Panc1 (cell line): ENCODE results near the gene CAPRIN1. TPM values are rescaled to one million over a fixed set of nuclear protein-coding genes. Genes with fewer than 3 reads are reported as not detected.

ENCODE experiments used
- ATAC-seq: fragments of 200-7000 bp; cut with Tn5 transposase; 2 replicates; pipeline ENCODE4 v1.9.1; 2020; ENCODE audit warnings: mild to moderate bottlenecking, moderate library complexity
- BruUV-seq: library from RNA; stranded (reverse); fragments of 400-500 nt; replicated peaks from 2 replicates; lab custom pipeline; 2021; lab: Mats Ljungman, UMichigan
- CTCF ChIA-PET: fragments of 300-600 bp; sonication (Branson Sonifier 250); formaldehyde crosslinking; loops from one replicate; lab custom pipeline; 2022; ENCODE audit warnings: antibody characterized with exemption; lab: Charles Lee
- POLR2A ChIA-PET: fragments of 300-600 bp; sonication (Branson Sonifier 250); formaldehyde crosslinking; loops from one replicate; lab custom pipeline; 2022; ENCODE audit warnings: antibody characterized with exemption; lab: Charles Lee
- DNase-seq: peaks from one replicate; pipeline ENCODE4 v3.0.0-alpha.2; 2010; ENCODE audit warnings: low read depth, low spot score
- H3K27ac ChIP-seq: 2 replicates; pipeline ENCODE4 v1.5.1; 2011; ENCODE audit warnings: mild to moderate bottlenecking, low read length, inconsistent platforms
- H3K27me3 ChIP-seq: fragments of 200-500 bp; sonication (Bioruptor generic); 2 replicates; pipeline ENCODE4 v1.6.0; 2014; ENCODE audit warnings: low read length, inconsistent platforms; ENCODE audit not compliant: control insufficient read depth, insufficient read depth
- H3K36me3 ChIP-seq: fragments of 200-500 bp; sonication (Bioruptor generic); 2 replicates; pipeline ENCODE4 v1.5.1; 2014; ENCODE audit warnings: inconsistent platforms, mild to moderate bottlenecking, low read length, moderate library complexity; ENCODE audit not compliant: control insufficient read depth, insufficient read depth
- H3K4me1 ChIP-seq: 2 replicates; pipeline ENCODE4 v1.5.1; 2011; ENCODE audit warnings: inconsistent platforms, mild to moderate bottlenecking, low read length, moderate library complexity; ENCODE audit not compliant: control insufficient read depth, insufficient read depth
- H3K4me3 ChIP-seq, 2 experiments: 2 replicates each; pipeline ENCODE4 v1.5.1; 2011 to 2012; ENCODE audit warnings: low read depth in 2 of 2, low read length in 2 of 2, mild to moderate bottlenecking in 2 of 2, inconsistent platforms in 1 of 2, moderate library complexity in 1 of 2
- H3K9me3 ChIP-seq: fragments of 200-500 bp; sonication (Bioruptor generic); 2 replicates; pipeline ENCODE4 v1.5.1; 2014; ENCODE audit warnings: low read depth, mild to moderate bottlenecking, inconsistent platforms, low read length, moderate library complexity; ENCODE audit not compliant: control insufficient read depth, insufficient read depth
- CTCF ChIP-seq: fragments of 450-650 bp; IDR thresholded peaks from 2 replicates; pipeline ENCODE4 v1.5.1; 2017; ENCODE audit warnings: mild to moderate bottlenecking
- POLR2AphosphoS5 ChIP-seq: IDR thresholded peaks from 2 replicates; pipeline ENCODE4 v1.6.1; 2012; ENCODE audit warnings: mild to moderate bottlenecking, low read depth, low read length, moderate library complexity
- REST ChIP-seq, 2 experiments: IDR thresholded peaks; 2 replicates each; pipeline ENCODE4 v1.6.1; 2011 to 2012; ENCODE audit warnings: low read depth in 2 of 2, control low read depth in 1 of 2, low read length in 1 of 2, mild to moderate bottlenecking in 1 of 2, moderate library complexity in 1 of 2; ENCODE audit not compliant: insufficient read depth in 1 of 2
- SIN3A ChIP-seq: IDR thresholded peaks from 2 replicates; pipeline ENCODE4 v1.6.1; 2012; ENCODE audit warnings: low read depth, mild to moderate bottlenecking, low read length, moderate library complexity, borderline replicate concordance; ENCODE audit not compliant: insufficient read depth
- TCF7L2 ChIP-seq: IDR thresholded peaks from 2 replicates; pipeline ENCODE4 v1.6.1; 2011; ENCODE audit warnings: mild to moderate bottlenecking, low read depth, low read length, inconsistent platforms
- in situ Hi-C: cut with HindIII; loops from 2 replicates; pipeline ENCODE4 v1.10.0; 2016; ENCODE audit warnings: low sequenced_read_pairs, low pct_unique_long_range_greater_than_20kb
- intact Hi-C: fragments of 100-400 bp; cut with micrococcal nuclease; formaldehyde crosslinking; loops from one replicate; pipeline ENCODE4 v1.10.0; 2022; ENCODE audit not compliant: unreplicated experiment
- total RNA-seq: library from RNA; stranded (reverse); gene quantifications from one replicate; pipeline ENCODE4 v1.2.1, GENCODE V29; 2021; ENCODE audit not compliant: unreplicated experiment

Gene CAPRIN1
- total RNA-seq, 1 experiment from 2014 or later, result 266 TPM

- Histone ChIP-seq H3K9me3 (no peaks in the 10 kb centered on the region), H3K4me1 (no peaks in the 10 kb centered on the region), H3K4me3 (no peak overlapping the region), H3K27ac (no peak overlapping the region), H3K27me3 (no peaks in the 10 kb centered on the region), H3K36me3 (no peaks in the 10 kb centered on the region)
- in situ Hi-C loops (no loop called here), intact Hi-C loops (no loop called here)
- CTCF ChIA-PET, result no interaction called here
- POLR2A ChIA-PET, result no interaction called here
- no peak for DNase-seq
- no TSS peak for BruUV-seq
- no peak for ATAC-seq
- TF ChIP-seq REST (IDR thresholded peaks at IDR 0.05; ENCODE audit: insufficient read depth in 1 of 2, low read depth in 2 of 2, low read length in 1 of 2), result no peak
- TF ChIP-seq TCF7L2, result no peak
- no peak for TF ChIP-seq CTCF
- no peak for TF ChIP-seq SIN3A
- TF ChIP-seq POLR2AphosphoS5, result no peak
Measured at GRCh38 chr11:34027516-34028408, 23.8 kb upstream of the CAPRIN1 start.

GRCh38 chr11:34028425-34028824 lies 23.1 kb upstream of the CAPRIN1 start:
- intact Hi-C loops, result no loop called here
- Histone ChIP-seq H3K4me3 (no peak overlapping the region), H3K27ac (no peak overlapping the region), H3K36me3 (no peaks in the 10 kb centered on the region), H3K9me3 (no peaks in the 10 kb centered on the region), H3K27me3 (no peaks in the 10 kb centered on the region), H3K4me1 (no peaks in the 10 kb centered on the region)
- no peak for ATAC-seq
- DNase-seq, result no peak
- ChIA-PET CTCF (no interaction called here), POLR2A (no interaction called here)
- no TSS peak for BruUV-seq
- no peak for TF ChIP-seq SIN3A
- no peak for TF ChIP-seq REST (IDR thresholded peaks at IDR 0.05; ENCODE audit: insufficient read depth in 1 of 2, low read depth in 2 of 2, low read length in 1 of 2)
- TF ChIP-seq POLR2AphosphoS5, result no peak
- no peak for TF ChIP-seq TCF7L2
- TF ChIP-seq CTCF, result no peak
- in situ Hi-C loops, result no loop called here
